HepG2 (cell line): Measurements from ENCODE around the gene HHEX. TPM values are rescaled to one million over a fixed set of nuclear protein-coding genes. Genes with fewer than 3 reads are reported as not detected.

Experiments
- CBFB ChIP-seq: sonication (generic); formaldehyde crosslinking; IDR thresholded peaks from 2 replicates; pipeline ENCODE4 v1.4.0; 2020; ENCODE audit warnings: missing genetic modification reagents
- DNMT3B ChIP-seq: conservative IDR thresholded peaks from 2 replicates; pipeline ENCODE4 v1.6.1; 2016; ENCODE audit warnings: missing biosample characterization, control low read depth
- FOSL1 ChIP-seq: sonication (generic); formaldehyde crosslinking; IDR thresholded peaks from 2 replicates; pipeline ENCODE4 v1.9.0; 2021; ENCODE audit warnings: missing genetic modification reagents, borderline replicate concordance
- GZF1 ChIP-seq: sonication (generic); formaldehyde crosslinking; IDR thresholded peaks from 2 replicates; pipeline ENCODE4 v1.5.1; 2020; ENCODE audit warnings: mild to moderate bottlenecking, missing genetic modification reagents
- HOXA5 ChIP-seq: sonication (generic); formaldehyde crosslinking; IDR thresholded peaks from 2 replicates; pipeline ENCODE4 v1.4.0; 2020; ENCODE audit warnings: missing genetic modification reagents
- KAT2B ChIP-seq: fragments of 150-350 bp; IDR thresholded peaks from 2 replicates; pipeline ENCODE4 v1.6.1; 2014; ENCODE audit warnings: low read depth, low read length, borderline replicate concordance
- PHB2 ChIP-seq: fragments of 450-650 bp; IDR thresholded peaks from 2 replicates; pipeline ENCODE4 v1.6.1; 2018; ENCODE audit not compliant: partially characterized antibody
- RBFOX2 ChIP-seq: fragments of 200-400 bp; formaldehyde crosslinking; IDR thresholded peaks from 2 replicates; pipeline ENCODE4 v1.6.1; 2017; ENCODE audit warnings: low read depth, mild to moderate bottlenecking, low read length
- SIN3B ChIP-seq: fragments of 150-350 bp; IDR thresholded peaks from 2 replicates; pipeline ENCODE4 v1.6.1; 2014; ENCODE audit warnings: low read length
- SRSF4 ChIP-seq: fragments of 200-400 bp; formaldehyde crosslinking; IDR thresholded peaks from one replicate; pipeline ENCODE4 v1.6.1; 2018; ENCODE audit warnings: mild to moderate bottlenecking, low read depth, low read length, moderate library complexity; ENCODE audit not compliant: poor library complexity, severe bottlenecking
- TEAD2 ChIP-seq: sonication (generic); formaldehyde crosslinking; IDR thresholded peaks from 2 replicates; pipeline ENCODE4 v1.9.0; 2021; ENCODE audit warnings: missing genetic modification reagents
- ZNF143 ChIP-seq: sonication (generic); formaldehyde crosslinking; IDR thresholded peaks from 2 replicates; pipeline ENCODE4 v1.4.0; 2020; ENCODE audit warnings: missing genetic modification reagents
- ZNF230 ChIP-seq: sonication (generic); formaldehyde crosslinking; IDR thresholded peaks from 2 replicates; pipeline ENCODE4 v1.4.0; 2020; ENCODE audit warnings: mild to moderate bottlenecking, missing genetic modification reagents
- ZNF331 ChIP-seq: sonication (generic); formaldehyde crosslinking; IDR thresholded peaks from 2 replicates; pipeline ENCODE4 v1.4.0; 2020; ENCODE audit warnings: missing genetic modification reagents
- ZNF546 ChIP-seq: sonication (generic); formaldehyde crosslinking; conservative IDR thresholded peaks from 2 replicates; pipeline ENCODE4 v1.8.1; 2023; ENCODE audit warnings: mild to moderate bottlenecking, missing genetic modification reagents
- ZNF567 ChIP-seq: sonication (generic); formaldehyde crosslinking; IDR thresholded peaks from 2 replicates; pipeline ENCODE4 v1.8.1; 2023; ENCODE audit warnings: mild to moderate bottlenecking, missing genetic modification reagents, borderline replicate concordance
- ZNF569 ChIP-seq: sonication (generic); formaldehyde crosslinking; IDR thresholded peaks from 2 replicates; pipeline ENCODE4 v1.5.0; 2020; ENCODE audit warnings: mild to moderate bottlenecking, missing genetic modification reagents, moderate library complexity, borderline replicate concordance
- ZNF609 ChIP-seq: sonication (generic); formaldehyde crosslinking; IDR thresholded peaks from 2 replicates; pipeline ENCODE4 v1.4.0; 2020; ENCODE audit warnings: mild to moderate bottlenecking, missing genetic modification reagents, borderline replicate concordance
- ZNF619 ChIP-seq: sonication (generic); formaldehyde crosslinking; IDR thresholded peaks from 2 replicates; pipeline ENCODE4 v1.4.0; 2020; ENCODE audit warnings: mild to moderate bottlenecking, missing genetic modification reagents
- ZNF747 ChIP-seq: sonication (generic); formaldehyde crosslinking; IDR thresholded peaks from 2 replicates; pipeline ENCODE4 v1.8.1; 2023; ENCODE audit warnings: missing genetic modification reagents, mild to moderate bottlenecking, borderline replicate concordance
- polyA plus RNA-seq, 8 experiments: library from polyadenylated mRNA; depleted of rRNA in 3 of 8; stranded (reverse) in 7 of 8; unstranded in 1 of 8; fragments of >200 nt; fragmentation: Illumina TruSeq in 4 of 8; extraction: Trizol in 4 of 8; gene quantifications; 2 replicates each; pipeline versions ENCODE4 v1.2.1 to v1.2.3, GENCODE V29; 2011 to 2016; ENCODE audit warnings: low read depth in 4 of 8, missing spikeins in 1 of 8, mixed read lengths in 1 of 8; ENCODE audit not compliant: insufficient read depth in 1 of 8
- total RNA-seq, 5 experiments: library from RNA; depleted of rRNA; stranded (reverse); fragments of >200 nt; fragmentation: Illumina TruSeq; extraction: Trizol; gene quantifications; 2 replicates each; pipeline ENCODE4 v1.2.3, GENCODE V29; 2016; ENCODE audit warnings: low read depth in 1 of 5
- TF ChIP-seq, protein P1 (sequence below): sonication (generic); formaldehyde crosslinking; IDR thresholded peaks from 2 replicates; pipeline ENCODE4 v1.5.0; 2020; ENCODE audit warnings: missing genetic modification reagents, mild to moderate bottlenecking, borderline replicate concordance
- TF ChIP-seq, protein P2 (sequence below): sonication (generic); formaldehyde crosslinking; IDR thresholded peaks from 2 replicates; pipeline ENCODE4 v1.4.0; 2020; ENCODE audit warnings: missing genetic modification reagents, borderline replicate concordance

Gene HHEX
- total and polyA plus RNA-seq, 2 of the 13 experiments (the other 11 are each of a cell fraction or from before 2014, with no cell fraction given): 44.5 to 48.7 TPM

DNA sequence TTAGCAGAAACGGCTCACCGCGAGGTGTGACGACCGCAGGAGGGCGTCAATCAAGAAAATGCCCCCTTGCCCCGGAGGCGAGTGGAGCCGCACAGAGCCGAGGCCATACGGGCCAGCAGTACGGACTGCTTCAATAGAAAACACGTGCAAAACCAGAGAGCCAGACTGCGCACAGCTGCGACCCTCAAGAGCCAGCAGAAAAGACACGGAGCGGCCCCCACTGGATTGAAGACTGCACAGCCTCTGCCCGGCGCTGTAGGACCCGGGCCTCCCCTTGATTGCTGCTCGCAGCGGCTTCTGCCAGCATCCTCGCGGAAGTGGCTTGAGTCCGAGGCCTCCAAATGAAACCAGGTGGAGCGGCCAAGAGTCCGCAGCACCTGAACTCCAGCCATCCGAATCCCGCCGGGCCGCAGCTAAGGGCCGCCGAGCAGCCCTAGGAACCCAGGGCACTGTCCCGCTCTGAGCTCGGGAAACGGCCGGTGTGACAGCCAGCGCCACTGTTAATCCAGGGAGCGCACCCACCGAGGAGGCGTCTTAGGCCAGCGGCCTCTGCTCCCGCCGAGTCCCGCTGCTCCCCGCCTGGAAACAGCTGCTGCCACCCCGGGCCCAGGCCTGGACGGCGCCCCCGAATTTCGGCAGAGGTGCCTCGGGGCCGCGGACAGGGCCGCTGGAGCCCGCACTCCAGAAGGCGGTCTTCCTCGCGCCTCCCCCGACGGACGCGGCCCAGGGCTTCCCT, 660 bp upstream of the HHEX start (continued):
- TF ChIP-seq ZNF569 (CRISPR knock-in tag) (no peak; the same call in 1 of the 2 replicates), ZNF619 (no peak), SIN3B (no peak), HOXA5 (CRISPR knock-in tag) (no peak), RBFOX2 (no peak), GZF1 (CRISPR knock-in tag) (no peak), KAT2B (no peak), FOSL1 (CRISPR knock-in tag) (no peak), ZNF230 (CRISPR knock-in tag) (0 out of 2 replicates have a peak, but pooled peaks have one; percentile 37), PHB2 (no peak), CBFB (peak; percentile 67; the same call in 1 of the 2 replicates), ZNF609 (CRISPR knock-in tag) (peak; percentile 53; the same call in 1 of the 2 replicates), SRSF4 (no peak), ZNF747 (no peak), ZNF546 (CRISPR knock-in tag) (no peak; the same call in 1 of the 2 replicates), ZNF331 (peak; percentile 33; the same call in 1 of the 2 replicates), ZNF143 (CRISPR knock-in tag) (peak; percentile 29; the same call in 1 of the 2 replicates), DNMT3B (CRISPR knock-in tag) (no peak; the same call in 1 of the 2 replicates), ZNF567 (no peak), TEAD2 (CRISPR knock-in tag) (no peak)
- TF ChIP-seq, protein P1, sequence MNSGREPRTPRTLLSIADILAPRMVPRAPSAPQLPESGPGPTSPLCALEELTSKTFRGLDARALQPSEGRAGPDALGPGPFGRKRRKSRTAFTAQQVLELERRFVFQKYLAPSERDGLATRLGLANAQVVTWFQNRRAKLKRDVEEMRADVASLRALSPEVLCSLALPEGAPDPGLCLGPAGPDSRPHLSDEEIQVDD: 0 out of 2 replicates have a peak, but pooled peaks have one; percentile 57
- TF ChIP-seq, protein P2, sequence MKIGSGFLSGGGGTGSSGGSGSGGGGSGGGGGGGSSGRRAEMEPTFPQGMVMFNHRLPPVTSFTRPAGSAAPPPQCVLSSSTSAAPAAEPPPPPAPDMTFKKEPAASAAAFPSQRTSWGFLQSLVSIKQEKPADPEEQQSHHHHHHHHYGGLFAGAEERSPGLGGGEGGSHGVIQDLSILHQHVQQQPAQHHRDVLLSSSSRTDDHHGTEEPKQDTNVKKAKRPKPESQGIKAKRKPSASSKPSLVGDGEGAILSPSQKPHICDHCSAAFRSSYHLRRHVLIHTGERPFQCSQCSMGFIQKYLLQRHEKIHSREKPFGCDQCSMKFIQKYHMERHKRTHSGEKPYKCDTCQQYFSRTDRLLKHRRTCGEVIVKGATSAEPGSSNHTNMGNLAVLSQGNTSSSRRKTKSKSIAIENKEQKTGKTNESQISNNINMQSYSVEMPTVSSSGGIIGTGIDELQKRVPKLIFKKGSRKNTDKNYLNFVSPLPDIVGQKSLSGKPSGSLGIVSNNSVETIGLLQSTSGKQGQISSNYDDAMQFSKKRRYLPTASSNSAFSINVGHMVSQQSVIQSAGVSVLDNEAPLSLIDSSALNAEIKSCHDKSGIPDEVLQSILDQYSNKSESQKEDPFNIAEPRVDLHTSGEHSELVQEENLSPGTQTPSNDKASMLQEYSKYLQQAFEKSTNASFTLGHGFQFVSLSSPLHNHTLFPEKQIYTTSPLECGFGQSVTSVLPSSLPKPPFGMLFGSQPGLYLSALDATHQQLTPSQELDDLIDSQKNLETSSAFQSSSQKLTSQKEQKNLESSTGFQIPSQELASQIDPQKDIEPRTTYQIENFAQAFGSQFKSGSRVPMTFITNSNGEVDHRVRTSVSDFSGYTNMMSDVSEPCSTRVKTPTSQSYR (CRISPR knock-in tag): no peak
